Stimulated activated CD4-positive, alpha-beta T cell treated with anti-CD3 and anti-CD28 coated beads, Interleukin-12 subunit alpha, Interleukin-12 subunit beta, amount 100 ng/mL, for 24 hours (primary cell): ENCODE results near the gene LCP2.

ENCODE experiments used
- DNase-seq, 2 experiments: peaks; one replicate each; pipeline ENCODE4 v3.0.0-alpha.2; 2020; ENCODE audit warnings: low read depth in 2 of 2

LCP2 gene

GRCh38 chr5:170216257-170216864 lies 81.2 kb downstream of the LCP2 start:
- no peak for DNase-seq

GRCh38 chr5:170211575-170212334 lies 85.8 kb downstream of the LCP2 start:
- no peak for DNase-seq

- no peak for DNase-seq
Measured at GRCh38 chr5:170206958-170207357, 90.6 kb downstream of the LCP2 start.

GRCh38 chr5:170206216-170206615 lies 91.4 kb downstream of the LCP2 start:
- no peak for DNase-seq

GRCh38 chr5:170204202-170204601 lies 93.4 kb downstream of the LCP2 start:
- DNase-seq: no peak

- no peak for DNase-seq
Measured at GRCh38 chr5:170202117-170202516, 95.5 kb downstream of the LCP2 start.

- no peak for DNase-seq
Measured at GRCh38 chr5:170201311-170201710, 96.3 kb downstream of the LCP2 start.

GRCh38 chr5:170200876-170201275 lies 96.7 kb downstream of the LCP2 start:
- no peak for DNase-seq
